ENCODE measurements around the gene TRPM1.
"Not testable (repeated sequence)": the region's sequence is repeated elsewhere in the genome, so short reads cannot be mapped to it uniquely, and the experiment has no call there.

The TRPM1 gene

GRCh38 chr15:31116423-31117030 lies 15.0 kb upstream of the TRPM1 start:
- no peak for DNase-seq

DNA sequence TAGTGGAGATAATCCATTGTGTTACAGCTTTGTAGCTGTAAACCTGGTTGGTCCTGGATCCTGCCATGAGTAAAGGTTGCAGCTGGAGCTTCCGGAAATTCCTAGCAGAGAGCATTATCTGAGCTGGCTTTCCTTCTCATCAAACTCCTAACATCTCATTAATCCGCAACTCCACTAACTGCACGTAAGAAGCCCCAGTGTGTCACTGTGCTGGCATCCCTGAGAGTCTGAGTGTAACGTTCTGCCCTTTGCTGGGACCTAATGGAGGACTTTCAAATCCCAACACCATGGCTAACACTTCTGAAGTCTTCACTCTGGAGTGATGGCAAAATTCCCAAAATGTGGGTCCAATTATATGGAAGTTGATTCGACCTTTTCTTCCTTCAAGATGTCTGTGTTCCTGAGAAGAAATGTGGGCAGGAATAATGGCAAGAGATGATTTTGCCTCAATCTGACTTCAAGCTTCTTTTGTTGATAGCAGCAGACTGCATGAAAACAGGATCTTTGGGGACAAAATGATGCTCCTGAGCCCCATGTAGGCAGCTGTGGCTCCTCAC lies 9.6 kb upstream of the TRPM1 start:
- no peak for DNase-seq

DNA sequence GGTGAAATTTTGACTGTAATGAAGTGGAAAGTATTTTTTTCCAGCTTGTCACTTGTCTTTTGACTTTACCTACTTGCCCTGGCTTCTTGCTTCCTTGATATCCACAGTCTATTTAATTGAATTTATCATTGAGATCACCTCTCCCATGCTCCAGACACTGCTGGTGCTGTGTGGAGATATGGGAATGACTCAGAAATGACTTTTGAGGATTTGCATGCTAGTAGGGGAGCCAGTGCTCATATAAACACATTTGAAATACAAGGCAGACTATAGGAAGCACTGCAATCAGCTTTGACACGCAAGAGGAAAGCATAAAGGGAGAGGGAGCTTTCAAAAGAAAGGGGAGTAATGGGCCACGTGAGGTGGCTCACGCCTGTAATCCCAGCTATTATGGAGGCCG lies 7.3 kb upstream of the TRPM1 start:
- DNase-seq: no peak

- DNase-seq: no peak
These were observed 5.2 kb upstream of the TRPM1 start for GRCh38 chr15:31106495-31107300.

DNA sequence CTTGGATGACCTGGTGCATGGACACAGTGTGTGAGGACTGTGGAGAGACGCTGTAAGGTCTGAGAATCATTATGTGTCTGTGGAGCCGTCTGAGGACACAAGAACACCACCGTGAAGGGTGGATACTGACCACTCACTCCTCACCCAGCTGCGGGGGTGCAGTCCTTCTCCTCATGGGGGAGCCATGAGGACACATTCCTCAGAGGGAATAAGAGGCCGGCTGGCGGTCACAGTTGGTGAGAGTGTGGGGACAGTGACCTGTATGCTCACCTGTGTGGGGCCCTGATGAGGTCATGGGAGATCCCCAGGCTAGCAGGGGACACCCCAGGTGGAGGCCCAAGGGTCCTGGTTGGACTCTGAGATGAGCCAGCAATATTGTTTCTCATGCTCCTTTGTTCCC lies 2.5 kb upstream of the TRPM1 start:
- DNase-seq: no peak

DNA sequence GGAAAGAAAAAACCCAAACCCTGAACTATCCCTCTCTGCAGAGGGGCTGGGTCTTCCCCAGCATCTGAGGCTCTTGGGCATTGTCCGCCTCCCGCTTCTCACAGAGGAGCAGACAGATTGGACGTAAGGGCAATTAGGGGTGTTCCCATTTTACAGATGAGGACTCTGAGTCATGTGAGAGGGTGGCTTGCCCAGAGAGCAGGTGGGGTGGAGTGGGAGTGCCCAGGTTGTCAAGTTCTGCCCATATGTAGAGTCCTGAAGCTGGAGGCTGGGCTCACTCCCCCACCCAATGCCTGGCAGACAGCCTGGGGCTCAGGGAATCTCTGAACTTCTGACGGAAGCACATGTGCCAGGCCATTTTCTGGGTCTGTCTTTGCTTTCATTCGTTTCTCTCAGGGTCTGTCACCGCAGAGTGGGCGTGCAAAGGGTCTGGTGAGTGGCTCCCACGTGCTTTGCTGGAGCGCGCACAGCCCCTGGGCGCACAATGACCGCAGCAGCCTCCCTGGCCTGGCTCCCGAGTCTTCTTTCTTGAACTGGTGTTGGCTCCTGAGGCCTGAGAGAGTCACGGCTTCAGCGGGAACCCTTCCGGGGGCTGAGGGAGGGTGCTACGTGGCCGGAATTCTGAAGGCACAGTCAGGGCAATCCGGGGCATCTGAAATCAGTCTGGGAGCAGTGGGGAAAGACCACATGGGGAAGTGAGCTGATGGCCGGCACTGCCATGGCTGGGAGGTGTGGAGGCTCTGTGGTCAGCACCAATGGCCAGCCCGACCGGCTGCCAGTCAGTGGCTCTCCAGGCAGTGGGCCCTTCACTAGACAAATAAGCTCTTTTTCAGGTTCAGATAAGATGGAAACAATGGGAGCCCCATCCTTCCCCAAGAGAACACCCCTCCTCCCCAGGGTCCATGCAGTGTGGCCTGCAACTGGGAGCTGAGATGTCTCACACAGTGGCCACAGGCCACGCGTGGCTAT lies 1.1 kb upstream of the TRPM1 start:
- DNase-seq: no peak

DNA sequence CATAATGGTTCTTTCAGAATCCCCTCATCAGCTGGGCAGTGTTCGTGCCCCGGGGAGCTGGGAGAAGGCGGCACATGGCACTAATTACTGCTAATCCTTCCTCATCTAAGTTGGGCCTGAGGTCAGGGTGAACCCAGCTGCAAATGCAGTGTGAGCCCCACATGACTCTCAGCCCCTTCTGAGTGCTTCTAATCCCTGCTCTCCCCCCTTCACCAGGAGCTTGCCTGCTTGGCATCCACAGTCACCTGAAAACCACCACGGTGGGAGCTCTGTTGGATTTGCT lies 455 bp upstream of the TRPM1 start:
- no peak for DNase-seq

DNA sequence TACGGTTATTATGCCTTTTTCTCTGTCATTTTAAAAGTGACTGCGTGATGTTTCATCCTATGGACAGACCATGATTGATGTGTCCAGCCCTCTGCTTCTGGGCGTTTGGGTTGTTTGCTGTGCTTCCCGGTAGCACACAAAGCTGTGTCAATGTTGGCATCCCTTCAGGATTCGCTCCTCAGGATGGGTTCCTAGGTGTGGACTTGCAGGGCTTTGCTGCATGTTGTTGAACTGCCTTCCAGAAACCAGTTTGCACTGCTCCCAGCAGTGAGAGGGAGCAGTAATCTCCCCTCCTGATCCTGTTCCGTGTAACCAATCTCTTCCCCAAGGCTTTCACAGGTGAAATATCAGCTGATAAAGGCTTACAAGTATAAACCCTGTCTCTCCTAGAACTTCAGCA lies 787 bp downstream of the TRPM1 start:
- DNase-seq: no peak

DNA sequence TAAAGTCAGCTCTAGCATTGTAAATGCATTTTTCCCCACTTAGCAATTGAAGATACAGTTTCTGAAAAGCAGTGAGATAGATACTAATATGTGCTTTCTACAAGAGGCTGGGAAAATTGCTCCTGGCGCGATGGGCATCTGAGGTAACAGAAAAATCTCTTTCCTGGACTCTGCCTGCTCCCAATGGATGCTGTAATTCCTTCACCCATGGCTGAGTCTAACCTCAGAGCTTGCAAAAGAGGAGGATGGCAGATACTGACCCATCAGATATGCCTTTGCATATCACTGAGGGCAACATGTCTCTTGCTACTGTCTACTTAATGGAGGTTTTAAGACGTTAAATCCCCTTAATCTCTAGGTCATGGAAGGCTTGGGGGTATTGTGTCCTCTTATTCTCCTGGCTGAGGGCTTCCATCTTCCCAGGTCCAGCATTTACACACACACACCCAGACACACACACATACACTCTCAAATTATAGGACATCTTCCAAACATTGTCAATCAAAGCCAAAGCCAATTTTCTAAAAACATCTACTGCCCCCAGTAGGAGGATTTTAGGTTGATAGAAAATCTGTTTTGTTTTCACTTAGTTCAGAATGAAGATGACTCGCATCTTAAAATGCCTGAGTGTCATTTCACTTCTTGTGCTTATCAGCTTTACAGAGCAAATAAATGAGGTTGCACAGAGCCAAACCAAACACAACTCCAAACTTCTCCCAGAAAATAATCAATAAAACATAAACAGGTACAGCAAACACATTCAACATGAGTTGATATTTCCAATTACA lies 2.4 kb downstream of the TRPM1 start:
- DNase-seq: no peak

GRCh38 chr15:31098491-31098917 lies 3.0 kb downstream of the TRPM1 start:
- no peak for DNase-seq

GRCh38 chr15:31096563-31096962 lies 5.0 kb downstream of the TRPM1 start:
- no peak for DNase-seq

DNA sequence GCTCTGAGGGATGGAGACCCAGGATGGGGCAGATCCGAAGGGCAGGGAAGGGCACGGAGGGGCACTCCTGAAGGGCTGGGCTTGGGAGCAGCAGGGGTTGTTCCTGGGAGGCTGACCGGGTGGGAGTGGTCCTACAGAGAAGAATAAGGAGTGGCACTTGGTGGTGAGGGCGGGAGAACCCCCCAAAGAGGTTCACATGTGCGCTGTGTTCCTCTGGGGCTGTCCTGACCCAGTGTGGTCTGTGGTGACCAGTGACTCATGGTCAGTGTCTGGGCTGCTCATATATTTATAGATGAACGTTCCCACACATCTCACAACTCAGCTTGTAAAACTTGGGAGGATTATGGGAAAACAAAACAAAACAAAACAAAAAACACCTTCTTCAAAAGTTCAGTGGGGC lies 10.0 kb downstream of the TRPM1 start:
- DNase-seq: no peak

DNA sequence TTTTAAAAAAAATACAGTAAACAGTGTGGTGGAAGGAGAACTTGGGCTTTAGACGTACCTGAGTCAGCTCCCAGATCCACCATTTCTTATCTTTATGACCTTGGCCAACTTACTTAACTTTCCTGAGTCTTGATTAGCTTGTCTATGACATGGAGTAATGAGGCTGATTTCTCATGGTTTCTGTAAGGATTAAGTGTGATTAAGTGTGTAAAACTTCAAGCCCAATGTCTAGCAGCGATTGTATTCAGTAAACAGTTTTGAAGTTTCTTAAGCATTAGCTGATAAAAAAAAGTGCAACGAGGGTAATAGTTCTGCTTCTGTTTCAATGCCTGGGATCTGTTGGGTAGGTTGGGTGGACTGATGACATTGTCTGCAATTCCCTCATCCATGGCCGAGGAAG lies 10.8 kb downstream of the TRPM1 start:
- DNase-seq: no peak

- no peak for DNase-seq
These were observed 12.0 kb downstream of the TRPM1 start for GRCh38 chr15:31089368-31090047.

GRCh38 chr15:31088672-31089367 lies 12.7 kb downstream of the TRPM1 start:
- no peak for DNase-seq

DNA sequence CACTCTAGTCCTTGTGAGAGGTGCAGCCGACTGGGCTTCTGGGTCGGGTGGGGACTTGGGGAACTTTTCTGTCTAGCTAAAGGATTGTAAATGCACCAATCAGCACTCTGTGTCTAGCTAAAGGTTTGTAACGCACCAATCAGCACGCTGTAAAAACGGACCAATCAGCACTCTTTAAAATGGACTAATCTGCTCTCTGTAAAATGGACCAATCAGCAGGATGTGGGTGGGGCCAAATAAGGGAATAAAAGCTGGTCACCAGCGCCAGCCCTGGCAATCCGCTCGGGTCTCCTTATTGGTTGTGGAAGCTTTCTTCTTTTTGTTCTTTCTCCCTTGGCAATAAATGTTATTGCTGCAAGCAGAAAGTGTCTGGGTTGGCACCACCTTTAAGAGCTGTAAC lies 13.5 kb downstream of the TRPM1 start:
- DNase-seq: not testable (repeated sequence)

- no peak for DNase-seq
These were observed 15.2 kb downstream of the TRPM1 start for GRCh38 chr15:31086344-31086743.

- no peak for DNase-seq
These were observed 16.2 kb downstream of the TRPM1 start for GRCh38 chr15:31085359-31085758.

DNA sequence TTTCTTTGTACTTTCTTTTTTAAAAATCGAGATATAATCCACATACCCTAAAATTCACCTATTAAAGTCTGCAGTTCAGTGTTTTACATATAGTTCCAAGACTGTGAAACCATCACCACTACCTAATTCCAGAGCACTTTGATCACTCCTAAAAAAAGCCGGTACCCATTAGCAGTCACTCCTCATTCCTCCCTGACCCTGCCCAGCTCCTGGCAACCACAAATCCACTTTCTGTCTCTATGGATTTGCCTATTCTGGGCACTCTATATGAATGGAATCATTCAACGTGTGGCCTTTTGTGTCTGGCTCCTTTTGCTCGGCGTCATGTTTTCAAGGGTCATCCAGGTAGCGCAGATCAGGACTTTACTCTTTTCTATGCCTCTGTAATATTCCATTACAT lies 17.3 kb downstream of the TRPM1 start:
- no peak for DNase-seq

DNA sequence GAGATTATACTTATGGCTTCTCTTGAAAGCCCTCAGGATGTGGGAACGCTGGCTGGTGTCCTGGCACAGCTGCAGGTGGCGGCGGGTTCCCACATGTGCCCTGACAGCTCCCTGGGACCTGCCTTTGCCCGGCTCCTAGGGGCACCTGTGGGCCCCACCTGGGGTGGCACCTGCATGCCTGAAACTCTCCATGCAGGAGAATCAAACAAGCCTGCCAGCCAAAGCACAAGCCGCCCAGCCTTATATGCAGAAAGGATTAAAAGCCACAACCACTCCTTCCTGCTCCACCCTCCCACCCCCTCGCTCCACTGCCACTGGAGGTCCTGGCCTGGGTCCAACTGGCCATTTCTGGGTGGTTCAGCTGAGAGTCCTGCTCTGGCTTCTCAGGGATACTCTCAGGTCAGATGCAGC lies 18.1 kb downstream of the TRPM1 start:
- DNase-seq: no peak

- no peak for DNase-seq
These were observed 18.7 kb downstream of the TRPM1 start for GRCh38 chr15:31082771-31083369.
